Pancreas (tissue), 10 donors: ENCODE measurements around the gene CYP2S1. TPM values are rescaled to one million over a fixed set of nuclear protein-coding genes. Genes with fewer than 3 reads are reported as not detected.
A peak's percentile ranks its signal among the peaks of the same experiment; 100 is the strongest.

Experiments used
- ATAC-seq, 4 donors: fragments of 200-7000 bp; cut with Tn5 transposase; one replicate each; pipeline versions ENCODE4 v1.8.0 to v1.9.1; 2020; ENCODE audit warnings: mild to moderate bottlenecking in 4 of 4, moderate library complexity in 4 of 4
- DNase-seq, 6 donors: peaks; one replicate each; pipeline ENCODE4 v3.0.0-alpha.2; 2020
- FAIRE-seq: peaks from 2 replicates; lab custom pipeline; 2012; peaks lifted over from hg19 to GRCh38; lab: Jason Lieb, UNC
- H3K27ac ChIP-seq, 4 donors: fragments of 200-600 bp; sonication (generic); 1 replicate in 3 of 4; 2 replicates in 1 of 4; pipeline versions ENCODE4 v1.5.0 to v1.8.0; 2020
- H3K27me3 ChIP-seq, 4 donors: fragments of 200-600 bp; one replicate each; pipeline ENCODE4 v1.8.0; 2021
- H3K36me3 ChIP-seq, 3 donors: fragments of 200-600 bp; sonication (generic) in 1 of 3; one replicate each; pipeline versions ENCODE4 v1.5.0 to v1.8.0; 2020 to 2021
- H3K4me1 ChIP-seq, 3 donors: fragments of 200-600 bp; one replicate each; pipeline ENCODE4 v1.8.0; 2021
- H3K4me3 ChIP-seq, 4 donors: fragments of 200-600 bp; sonication (generic) in 2 of 4; one replicate each; pipeline versions ENCODE4 v1.5.0 to v1.8.0; 2020 to 2021
- H3K9me3 ChIP-seq, 4 donors: fragments of 200-600 bp; one replicate each; pipeline ENCODE4 v1.8.0; 2021
- WGBS, 2 donors: extraction: QIAGEN DNeasy Blood & Tissue Kit; methylation state at CpG; one replicate each; pipeline ENCODE4 v1.1.7; 2013; 5-methylcytosine and 5-hydroxymethylcytosine counted together
- intact Hi-C, 3 donors: fragments of 100-400 bp; cut with DNase I; formaldehyde crosslinking; loops; one replicate each; pipeline versions ENCODE4 v1.11.1 to v1.14.2; 2022
- polyA plus RNA-seq, 2 donors: library from polyadenylated mRNA; stranded (reverse); fragments of 200-250 nt; gene quantifications; one replicate each; pipeline ENCODE4 v1.2.3, GENCODE V29; 2013
- total RNA-seq, 6 donors: library from RNA; stranded (reverse); fragmentation: NEBNext Ultra II Directional in 4 of 6; extraction: Animal tissue kit (Norgen Biotek cat#: 25700) in 4 of 6; gene quantifications; one replicate each; pipeline versions ENCODE4 v1.2.1 to v1.2.4, GENCODE V29; 2021 to 2023
- TF ChIP-seq, protein P1 (sequence below), 4 donors: fragments of 200-600 bp; sonication (generic) in 3 of 4; IDR thresholded peaks; one replicate each; pipeline versions ENCODE4 v1.5.0 to v1.8.0; 2021; ENCODE audit warnings: antibody characterized with exemption in 4 of 4
- donor health status: healthy with polysubstance abuse.
- donor health status: DM: no; HTN: no; CAD: no; lungs with moderate emphysema.
- donor health status: DM: no; HTN: no; CAD: no.
- donor health status: control.
- donor health status: control.
- donor health status: Bipolar disorder and iron deficiency.
- donor health status: DM: yes; HTN: yes; CAD: no.
- donor health status: DM: no; HTN: no; CAD: no.
- donor health status: DM: no; HTN: no; CAD: no.
- donor health status: DM: yes; HTN: yes; CAD: no.

Gene CYP2S1
- total and polyA plus RNA-seq, 8 donors: 0.09 to 2.6 (median 0.43) TPM

DNA sequence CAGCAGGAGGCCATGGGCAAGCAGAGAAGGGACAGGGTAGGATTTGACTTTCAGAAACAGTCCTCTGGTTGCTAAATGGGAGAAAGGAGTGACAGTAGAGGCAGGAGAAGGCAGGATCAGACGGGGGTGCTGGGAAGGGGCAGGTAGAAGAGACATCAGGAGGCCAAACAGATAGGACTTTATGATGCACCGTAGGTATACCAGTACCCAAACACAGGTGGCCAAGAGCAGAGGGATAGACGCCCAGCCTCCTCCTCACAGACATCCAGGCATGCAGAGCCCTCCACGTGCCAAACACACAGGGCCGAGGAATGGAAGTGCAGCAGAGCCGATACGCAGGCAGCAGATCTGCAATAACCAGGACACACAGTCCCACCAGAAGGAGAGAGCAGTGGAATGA lies 24.7 kb downstream of the CYP2S1 start:
- ATAC-seq: no peak
- Histone ChIP-seq H3K4me1 (no peaks in the 10 kb centered on the region), H3K9me3 (no peaks in the 10 kb centered on the region), H3K27ac (no peak overlapping the region), H3K4me3 (no peak overlapping the region), H3K27me3 (no peaks in the 10 kb centered on the region), H3K36me3 (no peaks in the 10 kb centered on the region)
- FAIRE-seq: no peak
- no peak for DNase-seq
- TF ChIP-seq, protein P1, sequence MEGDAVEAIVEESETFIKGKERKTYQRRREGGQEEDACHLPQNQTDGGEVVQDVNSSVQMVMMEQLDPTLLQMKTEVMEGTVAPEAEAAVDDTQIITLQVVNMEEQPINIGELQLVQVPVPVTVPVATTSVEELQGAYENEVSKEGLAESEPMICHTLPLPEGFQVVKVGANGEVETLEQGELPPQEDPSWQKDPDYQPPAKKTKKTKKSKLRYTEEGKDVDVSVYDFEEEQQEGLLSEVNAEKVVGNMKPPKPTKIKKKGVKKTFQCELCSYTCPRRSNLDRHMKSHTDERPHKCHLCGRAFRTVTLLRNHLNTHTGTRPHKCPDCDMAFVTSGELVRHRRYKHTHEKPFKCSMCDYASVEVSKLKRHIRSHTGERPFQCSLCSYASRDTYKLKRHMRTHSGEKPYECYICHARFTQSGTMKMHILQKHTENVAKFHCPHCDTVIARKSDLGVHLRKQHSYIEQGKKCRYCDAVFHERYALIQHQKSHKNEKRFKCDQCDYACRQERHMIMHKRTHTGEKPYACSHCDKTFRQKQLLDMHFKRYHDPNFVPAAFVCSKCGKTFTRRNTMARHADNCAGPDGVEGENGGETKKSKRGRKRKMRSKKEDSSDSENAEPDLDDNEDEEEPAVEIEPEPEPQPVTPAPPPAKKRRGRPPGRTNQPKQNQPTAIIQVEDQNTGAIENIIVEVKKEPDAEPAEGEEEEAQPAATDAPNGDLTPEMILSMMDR (IDR thresholded peaks at IDR 0.05): no peak
- intact Hi-C loops: loop anchor here in 1 of 3 donors (5.0 kb wide), 1 partner anchor 40 kb away; no protein-coding TSS in a partner anchor
- WGBS, 2 donors: 54 to 60% methylated on average over 7 of the region's 7 CpGs

DNA sequence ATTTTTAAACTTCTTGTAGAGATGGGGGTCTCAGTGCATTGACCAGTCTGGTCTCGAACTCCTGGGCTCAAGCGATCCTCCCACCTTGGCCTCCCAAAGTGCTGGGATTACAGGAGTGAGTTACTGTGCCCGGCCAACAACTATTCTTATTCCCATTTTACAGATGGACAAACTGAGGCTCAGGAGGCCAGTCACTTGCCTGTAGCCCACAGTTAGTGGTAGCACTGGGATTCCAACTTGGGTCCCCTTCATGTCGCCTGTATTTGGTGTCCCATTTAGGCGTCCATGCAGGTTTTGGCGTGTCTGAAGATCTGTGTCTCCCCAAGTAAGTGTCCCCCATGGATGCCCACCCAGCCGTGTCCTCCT lies 25.2 kb downstream of the CYP2S1 start:
- H3K36me3 ChIP-seq: no peaks in the 10 kb centered on the region
- no peak for ATAC-seq
- H3K9me3 ChIP-seq: no peaks in the 10 kb centered on the region
- H3K27ac ChIP-seq: no peak overlapping the region
- TF ChIP-seq, protein P1 (IDR thresholded peaks at IDR 0.05): no peak
- H3K4me1 ChIP-seq: no peaks in the 10 kb centered on the region
- no peak for DNase-seq
- FAIRE-seq: no peak
- WGBS, 2 donors: 58 to 66% methylated on average over 7 of the region's 7 CpGs
- no peaks in the 10 kb centered on the region for H3K27me3 ChIP-seq
- no peak overlapping the region for H3K4me3 ChIP-seq
- intact Hi-C loops: loop anchor here in 1 of 3 donors (5.0 kb wide), 1 partner anchor 39 kb away; no protein-coding TSS in a partner anchor

DNA sequence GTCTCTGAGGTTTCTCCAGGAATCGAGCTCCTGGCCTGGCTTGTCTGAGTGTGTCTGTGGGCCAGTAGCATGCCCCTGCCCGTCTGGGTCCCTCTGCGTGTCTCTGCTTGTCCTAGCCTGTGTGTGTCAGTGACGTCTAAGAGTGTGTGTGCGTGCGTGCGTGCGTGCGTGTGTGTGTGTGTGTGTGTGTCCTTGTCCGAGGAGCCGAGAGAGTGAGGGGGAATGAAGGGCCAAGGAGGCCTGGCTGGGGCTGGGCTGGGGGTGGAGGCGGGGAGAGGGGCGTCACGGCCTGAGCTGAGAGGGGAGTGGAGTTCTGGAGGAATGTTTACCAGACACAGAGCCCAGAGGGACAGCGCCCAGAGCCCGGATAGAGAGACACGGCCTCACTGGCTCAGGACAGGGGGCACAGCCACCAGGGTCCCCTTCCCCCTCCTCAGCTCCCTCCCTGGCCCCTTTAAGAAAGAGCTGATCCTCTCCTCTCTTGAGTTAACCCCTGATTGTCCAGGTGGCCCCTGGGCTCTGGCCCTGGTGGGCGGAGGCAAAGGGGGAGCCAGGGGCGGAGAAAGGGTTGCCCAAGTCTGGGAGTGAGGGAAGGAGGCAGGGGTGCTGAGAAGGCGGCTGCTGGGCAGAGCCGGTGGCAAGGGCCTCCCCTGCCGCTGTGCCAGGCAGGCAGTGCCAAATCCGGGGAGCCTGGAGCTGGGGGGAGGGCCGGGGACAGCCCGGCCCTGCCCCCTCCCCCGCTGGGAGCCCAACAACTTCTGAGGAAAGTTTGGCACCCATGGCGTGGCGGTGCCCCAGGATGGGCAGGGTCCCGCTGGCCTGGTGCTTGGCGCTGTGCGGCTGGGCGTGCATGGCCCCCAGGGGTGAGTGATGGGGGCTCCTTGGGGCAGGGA lies 25.8 kb downstream of the CYP2S1 start, which contains the start of gene AXL:
TSS of gene AXL (plus strand) at position 609 of the 893 bp plus-strand sequence. CDS start at position 779, 170 bp downstream.
- DNase-seq (peak in 3 of 6 donors; percentile 12 to 40 (median 38)), FAIRE-seq (no peak), ATAC-seq (peak; percentile 44 to 67 (median 63))
- intact Hi-C loops: loop anchor here in 1 of 3 donors (5.0 kb wide), 1 partner anchor 38 kb away; no protein-coding TSS in a partner anchor
- no peaks in the 10 kb centered on the region for H3K4me1 ChIP-seq
- WGBS, 2 donors: 4 to 8% methylated on average over 26 to 32 of the region's 32 CpGs
- H3K27ac ChIP-seq: peak within 1 kb of the TSS in 2 of 4 donors; percentile 28 to 30
- H3K36me3 ChIP-seq: no peaks in the 10 kb centered on the region
- no peaks in the 10 kb centered on the region for H3K9me3 ChIP-seq
- TF ChIP-seq, protein P1 (IDR thresholded peaks at IDR 0.05): no peak
- peak within 1 kb of the TSS in 3 of 4 donors; percentile 7 to 33 (median 17) for H3K4me3 ChIP-seq
- H3K27me3 ChIP-seq: no peaks in the 10 kb centered on the region

DNA sequence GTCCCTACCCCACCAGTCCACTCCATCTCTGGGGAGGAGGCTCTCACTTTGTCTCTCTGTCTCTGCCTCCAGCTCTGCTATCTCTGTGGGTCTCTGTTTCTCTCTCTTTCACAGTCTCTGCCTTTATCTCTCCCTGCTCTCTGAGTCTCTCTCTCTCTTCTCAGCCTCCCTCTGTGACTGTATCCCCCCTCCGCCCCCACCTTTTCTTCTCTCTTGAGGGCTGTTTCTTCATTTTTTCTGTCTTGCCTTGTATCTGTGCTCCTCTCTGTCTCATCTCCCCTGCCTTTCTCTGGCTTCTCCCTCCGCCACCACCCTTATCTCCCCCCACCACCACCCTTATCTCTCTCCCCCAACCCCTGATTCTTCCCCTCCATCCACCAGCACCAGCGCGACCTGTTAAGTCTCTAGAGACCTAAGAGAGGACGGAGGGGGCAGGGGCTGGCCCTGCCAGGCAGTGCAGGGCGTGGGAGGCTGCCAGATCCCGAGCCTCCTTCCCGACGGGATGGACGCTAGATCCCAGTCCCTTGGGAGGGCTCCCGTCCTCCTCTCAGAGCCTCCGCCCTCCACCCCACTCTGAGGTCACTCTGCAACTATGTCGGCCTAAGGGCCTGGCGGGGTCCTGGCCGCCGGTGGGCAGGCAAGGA lies 27.0 kb downstream of the CYP2S1 start:
- Histone ChIP-seq H3K4me1 (no peaks in the 10 kb centered on the region), H3K27ac (no peak overlapping the region), H3K9me3 (no peaks in the 10 kb centered on the region), H3K27me3 (no peaks in the 10 kb centered on the region), H3K4me3 (peak overlapping the region in 1 of 4 donors; percentile 33), H3K36me3 (no peaks in the 10 kb centered on the region)
- DNase-seq (peak in 1 of 6 donors; percentile 25), ATAC-seq (no peak), FAIRE-seq (no peak)
- TF ChIP-seq, protein P1 (IDR thresholded peaks at IDR 0.05): no peak
- 14 to 26% methylated on average over 16 of the region's 16 CpGs for WGBS, 2 donors
- intact Hi-C loops: loop anchor here in 1 of 3 donors (5.0 kb wide), 1 partner anchor 37 kb away; no protein-coding TSS in a partner anchor
